Pancreas (tissue), 10 donors: Measurements from ENCODE around the gene SRPRB. TPM values are rescaled to one million over a fixed set of nuclear protein-coding genes. Genes with fewer than 3 reads are reported as not detected.
A peak's percentile ranks its signal among the peaks of the same experiment; 100 is the strongest.

Source experiments
- ATAC-seq, 4 donors: fragments of 200-7000 bp; cut with Tn5 transposase; one replicate each; pipeline versions ENCODE4 v1.8.0 to v1.9.1; 2020; ENCODE audit warnings: mild to moderate bottlenecking in 4 of 4, moderate library complexity in 4 of 4
- DNase-seq, 6 donors: peaks; one replicate each; pipeline ENCODE4 v3.0.0-alpha.2; 2020
- FAIRE-seq: peaks from 2 replicates; lab custom pipeline; 2012; peaks lifted over from hg19 to GRCh38; lab: Jason Lieb, UNC
- H3K27ac ChIP-seq, 4 donors: fragments of 200-600 bp; sonication (generic); 1 replicate in 3 of 4; 2 replicates in 1 of 4; pipeline versions ENCODE4 v1.5.0 to v1.8.0; 2020
- H3K27me3 ChIP-seq, 4 donors: fragments of 200-600 bp; one replicate each; pipeline ENCODE4 v1.8.0; 2021
- H3K36me3 ChIP-seq, 3 donors: fragments of 200-600 bp; sonication (generic) in 1 of 3; one replicate each; pipeline versions ENCODE4 v1.5.0 to v1.8.0; 2020 to 2021
- H3K4me1 ChIP-seq, 3 donors: fragments of 200-600 bp; one replicate each; pipeline ENCODE4 v1.8.0; 2021
- H3K4me3 ChIP-seq, 4 donors: fragments of 200-600 bp; sonication (generic) in 2 of 4; one replicate each; pipeline versions ENCODE4 v1.5.0 to v1.8.0; 2020 to 2021
- H3K9me3 ChIP-seq, 4 donors: fragments of 200-600 bp; one replicate each; pipeline ENCODE4 v1.8.0; 2021
- WGBS, 2 donors: extraction: QIAGEN DNeasy Blood & Tissue Kit; methylation state at CpG; one replicate each; pipeline ENCODE4 v1.1.7; 2013; 5-methylcytosine and 5-hydroxymethylcytosine counted together
- intact Hi-C, 3 donors: fragments of 100-400 bp; cut with DNase I; formaldehyde crosslinking; loops; one replicate each; pipeline versions ENCODE4 v1.11.1 to v1.14.2; 2022
- polyA plus RNA-seq, 2 donors: library from polyadenylated mRNA; stranded (reverse); fragments of 200-250 nt; gene quantifications; one replicate each; pipeline ENCODE4 v1.2.3, GENCODE V29; 2013
- total RNA-seq, 6 donors: library from RNA; stranded (reverse); fragmentation: NEBNext Ultra II Directional in 4 of 6; extraction: Animal tissue kit (Norgen Biotek cat#: 25700) in 4 of 6; gene quantifications; one replicate each; pipeline versions ENCODE4 v1.2.1 to v1.2.4, GENCODE V29; 2021 to 2023
- TF ChIP-seq, protein P1 (sequence below), 4 donors: fragments of 200-600 bp; sonication (generic) in 3 of 4; IDR thresholded peaks; one replicate each; pipeline versions ENCODE4 v1.5.0 to v1.8.0; 2021; ENCODE audit warnings: antibody characterized with exemption in 4 of 4
- donor health status: healthy with polysubstance abuse.
- donor health status: DM: no; HTN: no; CAD: no; lungs with moderate emphysema.
- donor health status: DM: no; HTN: no; CAD: no.
- donor health status: control.
- donor health status: control.
- donor health status: Bipolar disorder and iron deficiency.
- donor health status: DM: yes; HTN: yes; CAD: no.
- donor health status: DM: no; HTN: no; CAD: no.
- donor health status: DM: no; HTN: no; CAD: no.
- donor health status: DM: yes; HTN: yes; CAD: no.

The SRPRB gene, protein sequence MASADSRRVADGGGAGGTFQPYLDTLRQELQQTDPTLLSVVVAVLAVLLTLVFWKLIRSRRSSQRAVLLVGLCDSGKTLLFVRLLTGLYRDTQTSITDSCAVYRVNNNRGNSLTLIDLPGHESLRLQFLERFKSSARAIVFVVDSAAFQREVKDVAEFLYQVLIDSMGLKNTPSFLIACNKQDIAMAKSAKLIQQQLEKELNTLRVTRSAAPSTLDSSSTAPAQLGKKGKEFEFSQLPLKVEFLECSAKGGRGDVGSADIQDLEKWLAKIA
- total RNA-seq (100 to 1,000 TPM in 2 of 6 donors, 10 to 100 TPM in 4; 67.2 to 132 (median 77.1) TPM), polyA plus RNA-seq (10 to 100 TPM; 37.0 to 37.1 TPM)

DNA sequence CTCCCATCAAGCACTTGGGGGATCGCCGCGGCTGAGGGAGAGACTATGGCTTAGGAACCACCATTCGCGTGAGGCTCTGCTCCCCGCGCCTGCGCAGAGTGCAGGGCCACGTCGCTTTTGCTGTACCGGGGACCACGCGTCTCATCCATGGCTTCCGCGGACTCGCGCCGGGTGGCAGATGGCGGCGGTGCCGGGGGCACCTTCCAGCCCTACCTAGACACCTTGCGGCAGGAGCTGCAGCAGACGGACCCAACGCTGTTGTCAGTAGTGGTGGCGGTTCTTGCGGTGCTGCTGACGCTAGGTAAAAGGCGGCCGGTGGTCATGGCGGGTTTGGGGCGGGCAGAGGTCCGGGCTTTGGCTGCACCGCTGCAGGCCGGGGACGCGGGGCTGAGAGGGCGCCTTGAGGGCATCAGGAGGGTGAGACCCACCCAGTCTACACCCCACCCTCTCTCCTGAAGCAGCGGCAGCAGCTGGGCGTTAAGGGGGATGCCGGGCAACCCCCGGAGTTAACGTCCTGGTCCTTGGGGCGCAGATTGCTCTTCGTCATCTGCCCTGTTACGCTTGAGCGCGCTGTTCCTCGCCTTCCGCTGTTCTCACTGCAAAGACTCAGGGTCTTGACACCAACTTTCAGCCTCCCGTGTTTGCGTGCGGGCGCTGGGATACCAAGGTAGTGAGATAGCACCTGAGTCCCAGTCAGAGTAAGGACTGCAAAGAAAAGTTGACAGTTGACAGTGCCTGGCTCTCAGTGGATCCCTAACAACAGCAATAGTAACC lies at the start of gene SRPRB:
SRPRB (plus strand) TSS at position 114 of the 774 bp plus-strand sequence; CDS start at position 148, 34 bp downstream.
- Histone ChIP-seq H3K36me3 (peaks cover 0 to 5% (median 0%) of the 10 kb centered on the region in 3 donors), H3K9me3 (no peaks in the 10 kb centered on the region), H3K4me1 (peaks cover 0 to 23% (median 12%) of the 10 kb centered on the region in 3 donors), H3K4me3 (peak within 1 kb of the TSS; percentile 65 to 93 (median 80)), H3K27me3 (no peaks in the 10 kb centered on the region), H3K27ac (peak within 1 kb of the TSS; percentile 75 to 92 (median 88))
- peak; percentile 98 to 100 (median 99) for ATAC-seq
- TF ChIP-seq, protein P1, sequence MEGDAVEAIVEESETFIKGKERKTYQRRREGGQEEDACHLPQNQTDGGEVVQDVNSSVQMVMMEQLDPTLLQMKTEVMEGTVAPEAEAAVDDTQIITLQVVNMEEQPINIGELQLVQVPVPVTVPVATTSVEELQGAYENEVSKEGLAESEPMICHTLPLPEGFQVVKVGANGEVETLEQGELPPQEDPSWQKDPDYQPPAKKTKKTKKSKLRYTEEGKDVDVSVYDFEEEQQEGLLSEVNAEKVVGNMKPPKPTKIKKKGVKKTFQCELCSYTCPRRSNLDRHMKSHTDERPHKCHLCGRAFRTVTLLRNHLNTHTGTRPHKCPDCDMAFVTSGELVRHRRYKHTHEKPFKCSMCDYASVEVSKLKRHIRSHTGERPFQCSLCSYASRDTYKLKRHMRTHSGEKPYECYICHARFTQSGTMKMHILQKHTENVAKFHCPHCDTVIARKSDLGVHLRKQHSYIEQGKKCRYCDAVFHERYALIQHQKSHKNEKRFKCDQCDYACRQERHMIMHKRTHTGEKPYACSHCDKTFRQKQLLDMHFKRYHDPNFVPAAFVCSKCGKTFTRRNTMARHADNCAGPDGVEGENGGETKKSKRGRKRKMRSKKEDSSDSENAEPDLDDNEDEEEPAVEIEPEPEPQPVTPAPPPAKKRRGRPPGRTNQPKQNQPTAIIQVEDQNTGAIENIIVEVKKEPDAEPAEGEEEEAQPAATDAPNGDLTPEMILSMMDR (IDR thresholded peaks at IDR 0.05): no peak
- no peak for FAIRE-seq
- 1% methylated on average over 52 to 53 of the region's 53 CpGs for WGBS, 2 donors
- intact Hi-C loops: no loop called here
- peak; percentile 94 to 99 (median 96) for DNase-seq

DNA sequence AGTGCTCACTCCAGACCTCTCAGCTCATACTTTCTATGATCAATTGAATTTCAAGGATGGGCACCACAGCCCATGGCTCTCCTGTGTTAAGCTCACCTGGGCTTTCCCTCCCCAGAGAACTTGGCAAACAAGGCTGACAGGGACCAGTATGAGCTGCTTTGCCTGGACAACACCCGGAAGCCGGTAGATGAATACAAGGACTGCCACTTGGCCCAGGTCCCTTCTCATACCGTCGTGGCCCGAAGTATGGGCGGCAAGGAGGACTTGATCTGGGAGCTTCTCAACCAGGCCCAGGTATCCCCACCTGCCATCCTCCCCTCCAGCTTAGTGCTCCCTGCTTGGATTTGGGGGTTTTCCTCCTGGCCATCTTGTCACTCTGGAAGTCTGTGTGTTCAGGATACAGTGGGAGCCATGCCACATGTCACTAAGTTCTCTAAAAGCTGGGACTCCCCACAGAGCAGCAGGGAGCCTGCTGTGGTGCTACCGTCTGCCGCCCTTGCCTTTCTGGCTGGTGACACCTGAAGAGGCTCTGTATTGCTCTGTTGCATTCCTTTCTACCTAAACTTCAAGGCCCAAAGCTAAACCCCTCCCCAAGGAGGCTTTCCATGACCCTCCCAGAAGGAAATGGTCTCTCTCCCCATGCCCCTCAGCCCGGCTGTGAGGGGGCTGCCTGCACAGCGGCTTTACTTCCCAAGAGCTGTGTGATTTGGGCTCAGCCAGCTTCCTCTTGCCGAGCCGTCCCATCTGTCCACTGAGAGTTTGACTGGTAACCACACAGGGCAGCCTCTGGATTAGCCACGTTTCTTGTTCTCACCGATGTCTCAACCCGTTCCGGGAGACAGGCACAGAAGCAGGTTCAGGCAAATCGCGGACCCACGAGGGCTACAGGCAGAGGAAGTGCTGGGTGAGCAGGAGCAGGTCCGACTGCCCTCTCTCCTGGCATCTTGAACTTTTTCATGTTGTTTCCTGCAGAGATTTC lies 48.6 kb upstream of the SRPRB start:
- H3K27ac ChIP-seq: no peak overlapping the region
- H3K4me1 ChIP-seq: peaks cover 0 to 9% (median 0%) of the 10 kb centered on the region in 3 donors
- FAIRE-seq: no peak
- ATAC-seq: no peak
- intact Hi-C loops: no loop called here
- 87 to 89% methylated on average over 20 of the region's 20 CpGs for WGBS, 2 donors
- no peak overlapping the region for H3K4me3 ChIP-seq
- TF ChIP-seq, protein P1 (IDR thresholded peaks at IDR 0.05): no peak
- no peak for DNase-seq
- H3K9me3 ChIP-seq: no peaks in the 10 kb centered on the region
- no peaks in the 10 kb centered on the region for H3K36me3 ChIP-seq
- no peaks in the 10 kb centered on the region for H3K27me3 ChIP-seq

DNA sequence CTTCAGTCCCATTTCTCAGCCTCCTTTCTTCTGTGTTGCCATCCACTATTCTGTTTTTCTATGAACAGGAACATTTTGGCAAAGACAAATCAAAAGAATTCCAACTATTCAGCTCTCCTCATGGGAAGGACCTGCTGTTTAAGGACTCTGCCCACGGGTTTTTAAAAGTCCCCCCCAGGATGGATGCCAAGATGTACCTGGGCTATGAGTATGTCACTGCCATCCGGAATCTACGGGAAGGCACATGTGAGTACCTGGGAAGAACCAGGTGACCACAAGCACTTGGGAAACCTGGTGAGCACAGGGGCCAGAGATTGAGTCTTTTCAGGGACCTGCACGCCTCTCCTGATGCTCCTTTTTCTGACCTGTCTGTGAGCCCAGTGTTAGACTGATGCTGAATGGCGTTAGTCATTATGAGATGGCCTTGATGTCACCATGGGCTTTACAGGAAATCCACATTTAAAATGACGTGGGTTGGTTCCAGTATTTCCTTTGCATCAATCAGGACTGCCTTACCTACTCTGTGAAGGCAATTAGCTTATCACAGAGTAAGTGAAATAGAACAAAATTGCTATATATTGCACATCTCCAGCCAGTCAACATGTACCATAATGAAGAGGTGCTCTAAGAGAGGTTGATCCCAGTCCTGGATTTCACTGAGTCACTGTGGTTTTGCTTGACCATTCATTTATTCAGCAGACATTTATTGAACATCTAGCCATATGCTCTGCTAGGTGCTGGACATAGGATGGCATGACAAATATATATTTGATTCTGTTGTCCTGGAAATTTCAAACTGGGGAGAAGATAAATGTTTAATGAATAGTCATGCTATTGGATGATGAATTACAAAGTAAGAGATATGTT lies 47.7 kb upstream of the SRPRB start:
- no peak overlapping the region for H3K4me3 ChIP-seq
- DNase-seq (no peak), ATAC-seq (no peak), FAIRE-seq (no peak)
- no peaks in the 10 kb centered on the region for H3K9me3 ChIP-seq
- intact Hi-C loops: no loop called here
- H3K36me3 ChIP-seq: no peaks in the 10 kb centered on the region
- H3K27ac ChIP-seq: no peak overlapping the region
- no peaks in the 10 kb centered on the region for H3K27me3 ChIP-seq
- peaks cover 0 to 4% (median 0%) of the 10 kb centered on the region in 3 donors for H3K4me1 ChIP-seq
- 66 to 72% methylated on average over 6 of the region's 6 CpGs for WGBS, 2 donors
- TF ChIP-seq, protein P1 (IDR thresholded peaks at IDR 0.05): no peak

DNA sequence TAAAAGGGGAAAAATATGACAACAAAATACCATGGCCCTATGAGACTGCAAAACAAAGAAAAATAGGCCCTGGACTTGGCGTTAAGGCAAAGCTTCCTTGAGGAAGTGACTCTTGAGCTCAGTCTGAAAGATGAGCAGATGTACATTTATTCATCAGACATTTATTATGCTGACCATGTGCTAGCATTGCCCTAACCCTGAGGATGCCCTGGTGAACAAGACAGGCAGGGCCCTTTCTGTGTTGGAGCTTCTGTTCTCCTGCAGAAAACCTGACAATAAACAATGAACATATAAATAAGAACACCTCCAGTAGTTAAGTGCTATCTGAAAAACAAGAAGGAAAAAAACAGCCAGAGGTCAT lies 47.1 kb upstream of the SRPRB start:
- Histone ChIP-seq H3K4me1 (no peaks in the 10 kb centered on the region), H3K27me3 (no peaks in the 10 kb centered on the region), H3K27ac (no peak overlapping the region), H3K4me3 (no peak overlapping the region), H3K9me3 (no peaks in the 10 kb centered on the region), H3K36me3 (no peaks in the 10 kb centered on the region)
- DNase-seq: no peak
- intact Hi-C loops: no loop called here
- WGBS, 2 donors: 81 to 84% methylated on average over 1 of the region's 1 CpG
- ATAC-seq: no peak
- FAIRE-seq: no peak
- TF ChIP-seq, protein P1 (IDR thresholded peaks at IDR 0.05): no peak
